OCI-LY3 (cell line): ENCODE measurements around the gene KIR2DL3.
"Not testable (repeated sequence)": the region's sequence is repeated elsewhere in the genome, so short reads cannot be mapped to it uniquely, and the experiment has no call there.

Experiments used
- H2AFZ ChIP-seq: fragments of 200-600, 300-600 bp; shearing (Covaris generic); 2 replicates; pipeline ENCODE4 v1.6.0; 2014; ENCODE audit warnings: antibody characterized with exemption, low read depth, low read length
- H3K27ac ChIP-seq: fragments of 200-600, 300-600 bp; sonication (generic); 2 replicates; pipeline ENCODE4 v1.5.1; 2014; ENCODE audit warnings: mild to moderate bottlenecking, low read length, moderate library complexity, mixed read lengths
- H3K27me3 ChIP-seq: fragments of 200-600, 300-600 bp; sonication (generic); 2 replicates; pipeline ENCODE4 v1.6.1; 2014; ENCODE audit warnings: low read depth, low read length, mixed read lengths
- H3K36me3 ChIP-seq: fragments of 200-600, 300-600 bp; sonication (generic); replicated peaks from 2 replicates; pipeline ENCODE3; 2014; ENCODE audit warnings: low read depth, low read length, mixed read lengths
- H3K4me1 ChIP-seq: fragments of 300-600, 200-600 bp; sonication (generic); 2 replicates; pipeline ENCODE4 v1.6.1; 2014; ENCODE audit warnings: low read length, mixed read lengths
- H3K4me2 ChIP-seq: fragments of 200-600, 300-600 bp; sonication (generic); 2 replicates; pipeline ENCODE4 v1.6.1; 2014; ENCODE audit warnings: low read length, mixed read lengths
- H3K4me3 ChIP-seq: fragments of 300-600, 200-600 bp; sonication (generic); 2 replicates; pipeline ENCODE4 v1.5.1; 2014; ENCODE audit warnings: antibody characterized with exemption, mild to moderate bottlenecking, low read length, moderate library complexity
- H3K79me2 ChIP-seq: fragments of 300-600, 200-600 bp; shearing (Covaris generic); 2 replicates; pipeline ENCODE4 v1.6.1; 2014; ENCODE audit warnings: mild to moderate bottlenecking, low read length, mixed read lengths
- H3K9ac ChIP-seq: fragments of 300-600, 200-600 bp; shearing (Covaris generic); 2 replicates; pipeline ENCODE4 v1.6.0; 2014; ENCODE audit warnings: mild to moderate bottlenecking, low read length, moderate library complexity
- H3K9me3 ChIP-seq: fragments of 200-600, 300-600 bp; shearing (Covaris generic); 2 replicates; pipeline ENCODE4 v1.6.1; 2014; ENCODE audit warnings: low read length, mixed read lengths; ENCODE audit not compliant: insufficient read depth
- H4K20me1 ChIP-seq: fragments of 200-600, 300-600 bp; sonication (generic); 2 replicates; pipeline ENCODE4 v1.6.1; 2016; ENCODE audit warnings: low read length, mixed read lengths; ENCODE audit not compliant: insufficient read depth
- EZH2phosphoT487 ChIP-seq: fragments of 200-600 bp; shearing (Covaris generic); IDR thresholded peaks from 2 replicates; pipeline ENCODE4 v1.6.1; 2018; ENCODE audit warnings: antibody characterized with exemption, mixed run types, low read depth
- TF ChIP-seq, protein P1 (sequence below): fragments of 200-600, 300-600 bp; sonication (generic); IDR thresholded peaks from 2 replicates; pipeline ENCODE4 v1.5.1; 2014; ENCODE audit warnings: antibody characterized with exemption, low read length, low read depth

The KIR2DL3 gene

DNA sequence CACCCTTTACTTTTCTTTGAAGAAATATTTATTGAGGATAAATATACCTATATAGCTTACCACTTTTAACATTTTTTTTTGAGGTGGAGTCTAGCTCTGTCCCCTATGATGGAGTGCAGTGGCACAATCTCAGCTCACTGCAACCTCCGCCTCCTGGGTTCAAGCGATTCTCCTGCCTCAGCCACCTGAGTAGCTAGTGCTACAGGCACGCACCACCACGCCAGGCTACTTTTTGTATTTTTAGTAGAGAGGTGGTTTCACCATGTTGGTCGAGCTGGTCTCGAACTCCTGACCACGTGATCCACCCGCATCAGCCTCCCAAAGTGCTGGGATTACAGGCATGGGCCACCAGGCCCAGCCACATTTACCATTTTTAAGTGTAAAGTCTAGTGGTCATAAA, 37.5 kb downstream of the KIR2DL3 start:
- H3K4me3 ChIP-seq, H3K4me1 ChIP-seq, H3K36me3 ChIP-seq, H3K4me2 ChIP-seq, H3K79me2 ChIP-seq, H3K9ac ChIP-seq, H3K27ac ChIP-seq, H2AFZ ChIP-seq, H3K9me3 ChIP-seq, H3K27me3 ChIP-seq, H4K20me1 ChIP-seq: not testable (repeated sequence)

DNA sequence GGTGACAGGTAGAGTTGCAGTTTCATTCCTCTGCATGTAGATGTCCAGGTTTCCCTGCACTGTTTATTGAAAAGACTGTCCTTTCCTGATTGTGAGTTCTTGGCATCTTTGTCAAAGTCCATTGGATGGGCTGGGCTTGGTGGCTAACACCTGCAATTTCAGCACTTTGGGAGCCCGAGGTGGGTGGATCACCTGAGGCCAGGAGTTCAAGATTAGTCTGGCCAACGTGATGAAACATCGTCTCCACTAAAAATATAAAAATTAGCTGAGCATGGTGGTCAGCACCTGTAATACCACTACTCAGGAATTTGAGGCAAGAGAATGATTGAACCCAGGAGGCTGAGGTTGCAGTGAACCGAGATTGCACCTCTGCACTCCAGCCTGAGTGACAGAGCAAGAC, 39.5 kb downstream of the KIR2DL3 start:
- not testable (repeated sequence) for H4K20me1 ChIP-seq, H3K27ac ChIP-seq, H3K4me2 ChIP-seq, H2AFZ ChIP-seq, H3K9me3 ChIP-seq, H3K27me3 ChIP-seq, H3K79me2 ChIP-seq, H3K4me3 ChIP-seq, H3K36me3 ChIP-seq, H3K4me1 ChIP-seq, H3K9ac ChIP-seq

DNA sequence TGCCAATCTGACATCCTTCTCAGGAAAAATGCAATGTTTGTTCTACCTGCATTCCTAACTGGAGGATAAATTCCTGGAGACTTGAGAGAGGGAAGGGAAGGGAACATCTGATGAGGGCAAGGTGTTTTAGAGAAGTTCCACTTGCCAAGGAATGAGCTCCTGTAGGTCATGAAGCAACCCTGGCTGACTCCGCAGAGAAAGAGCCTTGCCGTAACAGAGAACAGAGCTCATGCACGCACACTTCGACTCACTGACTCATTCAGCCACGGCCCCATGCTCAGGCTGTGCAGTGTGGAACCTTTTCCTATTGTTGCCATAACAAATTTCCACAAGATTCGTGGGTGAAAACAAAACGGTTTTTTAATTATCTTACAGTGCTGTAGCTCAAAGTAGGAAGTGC, 40.6 kb downstream of the KIR2DL3 start:
- H3K36me3 ChIP-seq = not testable (repeated sequence)

DNA sequence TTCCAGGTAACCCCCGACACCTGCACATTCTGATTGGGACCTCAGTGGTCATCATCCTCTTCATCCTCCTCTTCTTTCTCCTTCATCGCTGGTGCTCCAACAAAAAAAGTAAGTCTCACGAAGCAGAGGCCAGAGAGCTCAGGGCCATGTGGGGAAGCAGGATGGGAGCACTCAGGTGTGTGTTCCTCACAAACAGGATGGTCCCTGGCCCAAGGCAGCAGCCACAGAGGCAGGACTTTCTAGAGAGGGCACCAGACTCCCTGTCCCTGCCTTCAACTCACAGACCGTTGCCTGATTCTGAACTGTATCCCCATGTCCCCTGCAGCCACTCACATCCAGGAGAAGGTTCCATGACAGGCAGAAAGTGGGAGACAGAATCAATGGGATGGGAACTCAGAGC, 44.6 kb downstream of the KIR2DL3 start:
- not testable (repeated sequence) for H3K27ac ChIP-seq, H3K9me3 ChIP-seq, H3K79me2 ChIP-seq, H2AFZ ChIP-seq, H3K4me3 ChIP-seq, H3K9ac ChIP-seq, H3K4me1 ChIP-seq, H4K20me1 ChIP-seq, H3K36me3 ChIP-seq, H3K4me2 ChIP-seq
- H3K27me3 ChIP-seq = peaks cover 10% of the 10 kb centered on the region

More for the DNA sequence above, 40.6 kb downstream of the KIR2DL3 start:
- not testable (repeated sequence) for H4K20me1 ChIP-seq, H3K27me3 ChIP-seq, H3K79me2 ChIP-seq, H3K27ac ChIP-seq, H3K9me3 ChIP-seq, H3K4me1 ChIP-seq, H3K4me3 ChIP-seq, H3K4me2 ChIP-seq, H3K9ac ChIP-seq, H2AFZ ChIP-seq

DNA sequence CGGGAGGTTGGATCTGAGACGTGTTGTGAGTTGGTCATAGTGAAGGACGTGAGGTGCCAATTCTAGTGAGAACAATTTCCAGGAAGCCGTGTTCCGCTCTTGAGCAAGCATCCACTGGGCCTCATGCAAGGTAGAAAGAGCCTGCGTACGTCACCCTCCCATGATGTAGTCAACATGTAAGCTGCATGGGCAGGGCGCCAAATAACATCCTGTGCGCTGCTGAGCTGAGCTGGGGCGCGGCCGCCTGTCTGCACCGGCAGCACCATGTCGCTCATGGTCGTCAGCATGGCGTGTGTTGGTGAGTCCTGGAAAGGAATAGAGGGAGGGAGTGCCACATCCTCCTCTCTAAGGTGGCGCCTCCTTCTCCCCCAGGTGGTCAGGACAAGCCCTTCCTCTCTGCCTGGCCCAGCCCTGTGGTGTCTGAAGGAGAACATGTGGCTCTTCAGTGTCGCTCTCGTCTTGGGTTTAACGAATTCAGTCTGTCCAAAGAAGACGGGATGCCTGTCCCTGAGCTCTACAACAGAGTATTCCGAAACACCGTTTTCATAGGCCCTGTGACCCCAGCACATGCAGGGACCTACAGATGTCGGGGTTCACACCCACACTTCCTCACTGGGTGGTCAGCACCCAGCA, 47.9 kb downstream of the KIR2DL3 start:
- not testable (repeated sequence) for H3K4me1 ChIP-seq, H3K36me3 ChIP-seq, H3K4me2 ChIP-seq, H4K20me1 ChIP-seq, H3K27ac ChIP-seq, H2AFZ ChIP-seq, H3K9ac ChIP-seq, H3K79me2 ChIP-seq, H3K9me3 ChIP-seq, H3K4me3 ChIP-seq
- H3K27me3 ChIP-seq = peaks cover 10% of the 10 kb centered on the region

GRCh38 chr19:54788154-54788553, 49.8 kb downstream of the KIR2DL3 start:
- H3K4me3 ChIP-seq, H3K9ac ChIP-seq, H3K4me1 ChIP-seq, H3K79me2 ChIP-seq, H3K9me3 ChIP-seq, H4K20me1 ChIP-seq, H3K27ac ChIP-seq, H3K36me3 ChIP-seq, H3K4me2 ChIP-seq, H2AFZ ChIP-seq: not testable (repeated sequence)
- peaks cover 24% of the 10 kb centered on the region for H3K27me3 ChIP-seq

GRCh38 chr19:54790711-54791110, 52.4 kb downstream of the KIR2DL3 start:
- Histone ChIP-seq H4K20me1 (no peaks in the 10 kb centered on the region), H3K4me1 (peaks cover 10% of the 10 kb centered on the region; the same call in 1 of the 2 replicates), H3K27ac (no peak overlapping the region), H3K4me2 (no peak overlapping the region), H3K9me3 (no peaks in the 10 kb centered on the region), H3K4me3 (no peak overlapping the region), H3K79me2 (no peaks in the 10 kb centered on the region), H3K9ac (no peak overlapping the region), H2AFZ (no peak overlapping the region), H3K36me3 (no peaks in the 10 kb centered on the region), H3K27me3 (peaks cover 34% of the 10 kb centered on the region)
- TF ChIP-seq, protein P1, sequence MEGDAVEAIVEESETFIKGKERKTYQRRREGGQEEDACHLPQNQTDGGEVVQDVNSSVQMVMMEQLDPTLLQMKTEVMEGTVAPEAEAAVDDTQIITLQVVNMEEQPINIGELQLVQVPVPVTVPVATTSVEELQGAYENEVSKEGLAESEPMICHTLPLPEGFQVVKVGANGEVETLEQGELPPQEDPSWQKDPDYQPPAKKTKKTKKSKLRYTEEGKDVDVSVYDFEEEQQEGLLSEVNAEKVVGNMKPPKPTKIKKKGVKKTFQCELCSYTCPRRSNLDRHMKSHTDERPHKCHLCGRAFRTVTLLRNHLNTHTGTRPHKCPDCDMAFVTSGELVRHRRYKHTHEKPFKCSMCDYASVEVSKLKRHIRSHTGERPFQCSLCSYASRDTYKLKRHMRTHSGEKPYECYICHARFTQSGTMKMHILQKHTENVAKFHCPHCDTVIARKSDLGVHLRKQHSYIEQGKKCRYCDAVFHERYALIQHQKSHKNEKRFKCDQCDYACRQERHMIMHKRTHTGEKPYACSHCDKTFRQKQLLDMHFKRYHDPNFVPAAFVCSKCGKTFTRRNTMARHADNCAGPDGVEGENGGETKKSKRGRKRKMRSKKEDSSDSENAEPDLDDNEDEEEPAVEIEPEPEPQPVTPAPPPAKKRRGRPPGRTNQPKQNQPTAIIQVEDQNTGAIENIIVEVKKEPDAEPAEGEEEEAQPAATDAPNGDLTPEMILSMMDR = no peak
- no peak for TF ChIP-seq EZH2phosphoT487
